H9 (cell line): Measurements from ENCODE around the gene LARGE1. TPM values are rescaled to one million over a fixed set of nuclear protein-coding genes. Genes with fewer than 3 reads are reported as not detected.

Source experiments
- DNase-seq: peaks from one replicate; pipeline ENCODE4 v3.0.0-alpha.2; 2017
- H2AFZ ChIP-seq: one replicate; pipeline ENCODE4 v1.6.1; 2013; ENCODE audit warnings: mild to moderate bottlenecking, low read length, control low read depth, moderate library complexity
- H2AK5ac ChIP-seq: 2 replicates; pipeline ENCODE4 v1.6.1; 2013; ENCODE audit warnings: low read length, control low read depth, mixed read lengths; ENCODE audit not compliant: insufficient read length
- H2BK120ac ChIP-seq: one replicate; pipeline ENCODE4 v1.6.1; 2013; ENCODE audit warnings: low read depth, mild to moderate bottlenecking, low read length, control low read depth, inconsistent platforms; ENCODE audit not compliant: poor library complexity, severe bottlenecking
- H2BK12ac ChIP-seq: 2 replicates; pipeline ENCODE4 v1.6.1; 2013; ENCODE audit warnings: low read length, control low read depth, mixed read lengths, low read depth; ENCODE audit not compliant: insufficient read length
- H2BK15ac ChIP-seq: 2 replicates; pipeline ENCODE4 v1.6.1; 2013; ENCODE audit warnings: low read depth, low read length, control low read depth
- H2BK20ac ChIP-seq: one replicate; pipeline ENCODE4 v1.6.1; 2013; ENCODE audit warnings: low read depth, mild to moderate bottlenecking, low read length, control low read depth, inconsistent platforms; ENCODE audit not compliant: poor library complexity, severe bottlenecking
- H2BK5ac ChIP-seq: 2 replicates; pipeline ENCODE4 v1.6.1; 2013; ENCODE audit warnings: low read length, control low read depth, mixed read lengths; ENCODE audit not compliant: insufficient read length
- H3K14ac ChIP-seq: 2 replicates; pipeline ENCODE4 v1.6.1; 2013; ENCODE audit warnings: low read length, control low read depth; ENCODE audit not compliant: insufficient read depth
- H3K18ac ChIP-seq: 2 replicates; pipeline ENCODE4 v1.6.1; 2013; ENCODE audit warnings: low read depth, mild to moderate bottlenecking, mixed read lengths, low read length, control low read depth; ENCODE audit not compliant: insufficient read length
- H3K23ac ChIP-seq: 2 replicates; pipeline ENCODE4 v1.6.1; 2013; ENCODE audit warnings: low read length, control low read depth, mixed read lengths, low read depth; ENCODE audit not compliant: insufficient read length
- H3K23me2 ChIP-seq: 2 replicates; pipeline ENCODE4 v1.6.1; 2013; ENCODE audit warnings: low read depth, mild to moderate bottlenecking, mixed read lengths, low read length, control low read depth; ENCODE audit not compliant: insufficient read length, poor library complexity, severe bottlenecking
- H3K27ac ChIP-seq: 2 replicates; pipeline ENCODE4 v1.5.1; 2013; ENCODE audit warnings: low read length, control low read depth, mixed read lengths, low read depth; ENCODE audit not compliant: insufficient read length
- H3K27me3 ChIP-seq: 2 replicates; pipeline ENCODE4 v1.6.1; 2013; ENCODE audit warnings: low read length, control low read depth, inconsistent platforms; ENCODE audit not compliant: insufficient read depth
- H3K4ac ChIP-seq: 2 replicates; pipeline ENCODE4 v1.6.1; 2013; ENCODE audit warnings: low read depth, mild to moderate bottlenecking, control low read depth, inconsistent platforms, low read length, moderate library complexity
- H3K4me1 ChIP-seq: 2 replicates; pipeline ENCODE4 v1.6.1; 2013; ENCODE audit warnings: low read length, control low read depth, inconsistent platforms; ENCODE audit not compliant: insufficient read depth
- H3K4me2 ChIP-seq: 2 replicates; pipeline ENCODE4 v1.6.1; 2013; ENCODE audit warnings: low read length, control low read depth, mixed read lengths; ENCODE audit not compliant: insufficient read length, insufficient read depth
- H3K56ac ChIP-seq: 2 replicates; pipeline ENCODE4 v1.6.1; 2013; ENCODE audit warnings: low read depth, mild to moderate bottlenecking, mixed read lengths, low read length, control low read depth; ENCODE audit not compliant: insufficient read length
- H3K79me1 ChIP-seq: 2 replicates; pipeline ENCODE4 v1.6.1; 2013; ENCODE audit warnings: low read depth, mild to moderate bottlenecking, moderate library complexity, low read length, control low read depth, inconsistent platforms; ENCODE audit not compliant: insufficient read depth, poor library complexity, severe bottlenecking
- H3K79me2 ChIP-seq: 2 replicates; pipeline ENCODE4 v1.6.1; 2013; ENCODE audit warnings: low read length, control low read depth, inconsistent platforms; ENCODE audit not compliant: insufficient read depth
- H3K9ac ChIP-seq: 2 replicates; pipeline ENCODE4 v1.6.1; 2013; ENCODE audit warnings: low read length, control low read depth, mixed read lengths; ENCODE audit not compliant: insufficient read length; ENCODE audit errors: extremely low read depth
- H3K9me3 ChIP-seq: one replicate; pipeline ENCODE4 v1.6.1; 2013; ENCODE audit warnings: low read depth, low read length, inconsistent platforms; ENCODE audit not compliant: control insufficient read depth
- H3T11ph ChIP-seq: one replicate; pipeline ENCODE4 v1.6.1; 2013; ENCODE audit warnings: mild to moderate bottlenecking, low read length, control low read depth, inconsistent platforms
- H4K20me1 ChIP-seq: one replicate; pipeline ENCODE4 v1.6.1; 2013; ENCODE audit not compliant: control insufficient read depth, insufficient read length, insufficient read depth
- H4K5ac ChIP-seq: 2 replicates; pipeline ENCODE4 v1.6.1; 2013; ENCODE audit warnings: low read depth, mild to moderate bottlenecking, mixed read lengths, low read length, control low read depth; ENCODE audit not compliant: insufficient read length
- H4K8ac ChIP-seq: replicated peaks from 2 replicates; pipeline ENCODE4 v1.6.1; 2013; ENCODE audit warnings: low read length, control low read depth, mixed read lengths, low read depth; ENCODE audit not compliant: insufficient read length
- H4K91ac ChIP-seq: 2 replicates; pipeline ENCODE4 v1.6.1; 2013; ENCODE audit warnings: low read depth, mild to moderate bottlenecking, moderate library complexity, mixed read lengths, low read length, control low read depth; ENCODE audit not compliant: insufficient read length
- H3K27ac Mint-ChIP-seq, 3 experiments: 2 replicates in 2 of 3; 3 replicates in 1 of 3; pipeline ENCODE4 v1.8.0; 2020 to 2021; ENCODE audit warnings: mixed read lengths in 3 of 3, mild to moderate bottlenecking in 1 of 3, moderate library complexity in 1 of 3
- H3K27me3 Mint-ChIP-seq: 2 replicates; pipeline ENCODE4 v1.8.0; 2021; ENCODE audit warnings: low read depth, mild to moderate bottlenecking, moderate library complexity, mixed read lengths
- H3K36me3 Mint-ChIP-seq, 3 experiments: 2 replicates in 2 of 3; 3 replicates in 1 of 3; pipeline ENCODE4 v1.8.0; 2020 to 2021; ENCODE audit warnings: low read depth in 3 of 3, mixed read lengths in 3 of 3; ENCODE audit not compliant: insufficient read depth in 1 of 3
- H3K4me1 Mint-ChIP-seq, 2 experiments: 2 replicates each; pipeline ENCODE4 v1.8.0; 2020; ENCODE audit warnings: mixed read lengths in 2 of 2
- H3K4me3 Mint-ChIP-seq, 2 experiments: 2 replicates in 1 of 2; 3 replicates in 1 of 2; pipeline ENCODE4 v1.8.0; 2020 to 2021; ENCODE audit warnings: mild to moderate bottlenecking in 2 of 2, mixed read lengths in 2 of 2, moderate library complexity in 1 of 2
- H3K9me3 Mint-ChIP-seq, 2 experiments: 2 replicates in 1 of 2; 3 replicates in 1 of 2; pipeline ENCODE4 v1.8.0; 2020; ENCODE audit warnings: mild to moderate bottlenecking in 2 of 2, mixed read lengths in 2 of 2, moderate library complexity in 1 of 2
- WGBS: extraction: QIAGEN DNeasy Blood & Tissue Kit; methylation state at CpG from one replicate; pipeline ENCODE4 v1.1.7; 2013; ENCODE audit warnings: missing lambda C conversion rate, low lambda C conversion rate, mixed read lengths; ENCODE audit not compliant: insufficient read length; ENCODE audit errors: extremely low coverage; 5-methylcytosine and 5-hydroxymethylcytosine counted together
- total RNA-seq: library from RNA; stranded (reverse); gene quantifications from 2 replicates; pipeline ENCODE4 v1.2.1, GENCODE V29; 2021
- TF ChIP-seq, protein P1 (sequence below): fragments of 200-600 bp; sonication (generic); conservative IDR thresholded peaks from 3 replicates; pipeline ENCODE4 v1.8.0; 2021; ENCODE audit warnings: antibody characterized with exemption, mild to moderate bottlenecking

Gene LARGE1
- total RNA-seq, 1 experiment from 2014 or later, result 43.5 TPM

DNA sequence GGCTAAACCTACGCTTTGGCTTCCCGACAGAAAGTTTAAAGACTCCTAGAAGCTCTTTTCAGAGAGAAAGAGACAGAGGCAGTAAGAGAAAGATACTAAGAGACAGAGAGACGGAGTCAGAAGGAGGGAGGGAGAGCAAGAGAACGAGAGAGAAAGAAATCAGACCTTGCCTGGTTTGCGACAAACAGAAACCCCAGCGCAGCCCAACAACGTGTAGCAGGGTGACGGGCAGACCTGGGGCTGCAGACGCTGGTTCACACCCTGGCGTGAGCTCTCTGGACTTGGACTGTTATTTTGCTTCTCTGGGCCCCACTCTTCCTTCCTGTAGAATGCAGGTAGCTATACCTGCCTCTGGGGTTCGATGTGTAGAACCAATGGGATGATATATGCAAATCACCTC, 617.7 kb downstream of the LARGE1 start:
- no peaks in the 10 kb centered on the region for H3K9me3 Mint-ChIP-seq
- no peak overlapping the region for H3K9ac ChIP-seq
- H2AFZ ChIP-seq, result no peak overlapping the region
- H3K14ac ChIP-seq, result no peak overlapping the region
- no peak overlapping the region for H3K27ac ChIP-seq
- no peaks in the 10 kb centered on the region for H3K27me3 ChIP-seq
- H3K4ac ChIP-seq, result no peak overlapping the region
- no peak overlapping the region for H2BK120ac ChIP-seq
- no peaks in the 10 kb centered on the region for H3K4me1 ChIP-seq
- no peak overlapping the region for H3K56ac ChIP-seq
- no peak overlapping the region for H4K8ac ChIP-seq
- no peak overlapping the region for H4K5ac ChIP-seq
- TF ChIP-seq, protein P1, sequence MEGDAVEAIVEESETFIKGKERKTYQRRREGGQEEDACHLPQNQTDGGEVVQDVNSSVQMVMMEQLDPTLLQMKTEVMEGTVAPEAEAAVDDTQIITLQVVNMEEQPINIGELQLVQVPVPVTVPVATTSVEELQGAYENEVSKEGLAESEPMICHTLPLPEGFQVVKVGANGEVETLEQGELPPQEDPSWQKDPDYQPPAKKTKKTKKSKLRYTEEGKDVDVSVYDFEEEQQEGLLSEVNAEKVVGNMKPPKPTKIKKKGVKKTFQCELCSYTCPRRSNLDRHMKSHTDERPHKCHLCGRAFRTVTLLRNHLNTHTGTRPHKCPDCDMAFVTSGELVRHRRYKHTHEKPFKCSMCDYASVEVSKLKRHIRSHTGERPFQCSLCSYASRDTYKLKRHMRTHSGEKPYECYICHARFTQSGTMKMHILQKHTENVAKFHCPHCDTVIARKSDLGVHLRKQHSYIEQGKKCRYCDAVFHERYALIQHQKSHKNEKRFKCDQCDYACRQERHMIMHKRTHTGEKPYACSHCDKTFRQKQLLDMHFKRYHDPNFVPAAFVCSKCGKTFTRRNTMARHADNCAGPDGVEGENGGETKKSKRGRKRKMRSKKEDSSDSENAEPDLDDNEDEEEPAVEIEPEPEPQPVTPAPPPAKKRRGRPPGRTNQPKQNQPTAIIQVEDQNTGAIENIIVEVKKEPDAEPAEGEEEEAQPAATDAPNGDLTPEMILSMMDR, result no peak
- no peaks in the 10 kb centered on the region for H3K9me3 ChIP-seq
- H3T11ph ChIP-seq, result no peak overlapping the region
- no peaks in the 10 kb centered on the region for H3K27me3 Mint-ChIP-seq
- H4K91ac ChIP-seq, result no peak overlapping the region
- H3K4me2 ChIP-seq, result no peak overlapping the region
- no peak overlapping the region for H3K18ac ChIP-seq
- H4K20me1 ChIP-seq, result no peaks in the 10 kb centered on the region
- no peaks in the 10 kb centered on the region for H3K23me2 ChIP-seq
- H3K23ac ChIP-seq, result no peak overlapping the region
- H2BK12ac ChIP-seq, result no peak overlapping the region
- peaks cover 0 to 2% (median 0%) of the 10 kb centered on the region in 3 experiments; a peak in 2 of 7 replicates for H3K36me3 Mint-ChIP-seq
- H2BK5ac ChIP-seq, result no peak overlapping the region
- H3K27ac Mint-ChIP-seq, result peak overlapping the region in 2 of 3 experiments; percentile 5 to 79; a peak in 3 of 7 replicates
- no peak overlapping the region for H2BK15ac ChIP-seq
- H3K79me2 ChIP-seq, result no peaks in the 10 kb centered on the region
- H2BK20ac ChIP-seq, result no peak overlapping the region
- H3K4me1 Mint-ChIP-seq, result peaks cover 9 to 18% of the 10 kb centered on the region in 2 experiments
- no peak for DNase-seq
- no peak overlapping the region for H2AK5ac ChIP-seq
- no peaks in the 10 kb centered on the region for H3K79me1 ChIP-seq
- no peak overlapping the region for H3K4me3 Mint-ChIP-seq
- no CpG with 5 or more reads among the region's 11 CpGs for WGBS
